ENCODE data around the gene WIPF2.
A peak's percentile ranks its signal among the peaks of the same experiment; 100 is the strongest.

WIPF2 gene

DNA sequence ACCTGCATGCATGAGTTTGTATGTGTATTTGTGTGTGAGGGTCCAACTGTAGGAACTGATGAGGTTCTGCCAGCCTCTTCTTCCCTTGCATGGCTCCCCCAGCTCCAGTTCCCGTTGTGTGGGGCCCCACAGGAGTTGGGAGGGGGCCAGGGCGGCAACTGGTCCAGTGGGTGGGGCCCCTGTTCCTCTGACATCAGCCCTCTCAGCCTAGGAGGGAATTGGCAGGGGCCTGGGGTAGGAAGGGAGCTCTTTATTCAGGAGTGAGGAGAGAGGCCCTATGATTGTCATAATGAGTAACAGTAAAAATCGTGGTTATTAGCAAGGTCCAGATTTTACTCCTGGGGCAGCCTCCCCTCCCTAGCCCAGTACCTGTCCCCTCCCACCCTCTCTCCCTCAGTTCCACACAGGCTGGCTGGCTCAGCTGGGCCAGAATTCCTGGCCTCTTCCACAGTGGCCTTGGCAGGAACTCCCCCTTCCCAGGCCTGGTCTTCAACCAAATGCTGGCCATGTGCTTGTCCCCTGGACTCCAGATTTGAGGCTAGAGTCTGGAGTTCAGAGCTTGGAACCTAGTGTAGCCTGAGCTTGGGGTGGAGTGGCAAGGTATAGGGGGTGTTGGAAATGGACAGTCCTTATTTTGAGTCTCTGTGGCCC is 108.8 kb downstream of the WIPF2 start (continued):
- TF ChIP-seq ZNF48 (tag by site-specific recombination; IDR thresholded peaks at IDR 0.05) = no peak
- TF ChIP-seq SETDB1 (IDR thresholded peaks at IDR 0.05; ENCODE audit: insufficient read length, low read length) = no peak
- TF ChIP-seq ZNF837 (tag by site-specific recombination; IDR thresholded peaks at IDR 0.05) = no peak
- no peak for TF ChIP-seq ZNF202 (tag by site-specific recombination; IDR thresholded peaks at IDR 0.05; ENCODE audit: borderline replicate concordance)
- no peak for TF ChIP-seq ZNF157 (tag by site-specific recombination; IDR thresholded peaks at IDR 0.05)
- no peak for TF ChIP-seq ZBTB8A (tag by site-specific recombination; IDR thresholded peaks at IDR 0.05)
- TF ChIP-seq ZBTB48 (tag by site-specific recombination; IDR thresholded peaks at IDR 0.05) = no peak
- TF ChIP-seq, protein P1, sequence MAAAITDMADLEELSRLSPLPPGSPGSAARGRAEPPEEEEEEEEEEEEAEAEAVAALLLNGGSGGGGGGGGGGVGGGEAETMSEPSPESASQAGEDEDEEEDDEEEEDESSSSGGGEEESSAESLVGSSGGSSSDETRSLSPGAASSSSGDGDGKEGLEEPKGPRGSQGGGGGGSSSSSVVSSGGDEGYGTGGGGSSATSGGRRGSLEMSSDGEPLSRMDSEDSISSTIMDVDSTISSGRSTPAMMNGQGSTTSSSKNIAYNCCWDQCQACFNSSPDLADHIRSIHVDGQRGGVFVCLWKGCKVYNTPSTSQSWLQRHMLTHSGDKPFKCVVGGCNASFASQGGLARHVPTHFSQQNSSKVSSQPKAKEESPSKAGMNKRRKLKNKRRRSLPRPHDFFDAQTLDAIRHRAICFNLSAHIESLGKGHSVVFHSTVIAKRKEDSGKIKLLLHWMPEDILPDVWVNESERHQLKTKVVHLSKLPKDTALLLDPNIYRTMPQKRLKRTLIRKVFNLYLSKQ (tag by site-specific recombination; IDR thresholded peaks at IDR 0.05; ENCODE audit: borderline replicate concordance) = no peak
- no peak for TF ChIP-seq ZNF585B (tag by site-specific recombination; IDR thresholded peaks at IDR 0.05)
- no peak for TF ChIP-seq ZNF629 (tag by site-specific recombination; IDR thresholded peaks at IDR 0.05)
- no peak for TF ChIP-seq ZNF223 (tag by site-specific recombination; IDR thresholded peaks at IDR 0.05)
- no peak for TF ChIP-seq ZFP37 (tag by site-specific recombination; IDR thresholded peaks at IDR 0.05)
- TF ChIP-seq ZNF473 (tag by site-specific recombination; IDR thresholded peaks at IDR 0.05) = no peak
- no peak for TF ChIP-seq ZNF701 (tag by site-specific recombination; IDR thresholded peaks at IDR 0.05)
- TF ChIP-seq ZNF155 (tag by site-specific recombination; IDR thresholded peaks at IDR 0.05) = no peak
- TF ChIP-seq ZNF600 (tag by site-specific recombination; IDR thresholded peaks at IDR 0.05) = 0 out of 2 replicates have a peak, but pooled peaks have one; percentile 27
- peak; percentile 25; the same call in 1 of the 2 replicates for TF ChIP-seq OSR2 (tag by site-specific recombination; IDR thresholded peaks at IDR 0.05)
- no peak for TF ChIP-seq ZNF341 (tag by site-specific recombination; IDR thresholded peaks at IDR 0.05; ENCODE audit: low read depth)
- no peak for TF ChIP-seq ZBTB21 (tag by site-specific recombination; IDR thresholded peaks at IDR 0.05)
- TF ChIP-seq, protein P2, sequence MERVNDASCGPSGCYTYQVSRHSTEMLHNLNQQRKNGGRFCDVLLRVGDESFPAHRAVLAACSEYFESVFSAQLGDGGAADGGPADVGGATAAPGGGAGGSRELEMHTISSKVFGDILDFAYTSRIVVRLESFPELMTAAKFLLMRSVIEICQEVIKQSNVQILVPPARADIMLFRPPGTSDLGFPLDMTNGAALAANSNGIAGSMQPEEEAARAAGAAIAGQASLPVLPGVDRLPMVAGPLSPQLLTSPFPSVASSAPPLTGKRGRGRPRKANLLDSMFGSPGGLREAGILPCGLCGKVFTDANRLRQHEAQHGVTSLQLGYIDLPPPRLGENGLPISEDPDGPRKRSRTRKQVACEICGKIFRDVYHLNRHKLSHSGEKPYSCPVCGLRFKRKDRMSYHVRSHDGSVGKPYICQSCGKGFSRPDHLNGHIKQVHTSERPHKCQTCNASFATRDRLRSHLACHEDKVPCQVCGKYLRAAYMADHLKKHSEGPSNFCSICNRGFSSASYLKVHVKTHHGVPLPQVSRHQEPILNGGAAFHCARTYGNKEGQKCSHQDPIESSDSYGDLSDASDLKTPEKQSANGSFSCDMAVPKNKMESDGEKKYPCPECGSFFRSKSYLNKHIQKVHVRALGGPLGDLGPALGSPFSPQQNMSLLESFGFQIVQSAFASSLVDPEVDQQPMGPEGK (tag by site-specific recombination; IDR thresholded peaks at IDR 0.05) = no peak

DNA sequence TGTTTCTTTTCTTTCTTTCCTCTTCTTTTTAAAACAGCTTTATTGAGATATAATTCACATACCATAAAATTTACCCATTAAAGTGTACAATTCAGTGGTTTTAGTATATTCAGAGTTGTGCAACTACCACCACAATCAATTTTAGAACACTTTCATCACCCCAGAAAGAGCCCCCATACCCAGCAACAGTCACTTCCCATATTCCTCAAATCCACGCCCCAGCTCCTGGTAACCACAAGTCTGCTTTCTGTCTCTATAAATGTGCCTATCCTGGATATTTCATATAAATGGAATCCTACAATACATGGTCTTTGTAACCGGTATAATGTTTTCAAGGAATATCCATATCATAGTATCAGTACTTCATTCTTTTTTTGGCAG is 109.3 kb downstream of the WIPF2 start:
- Histone ChIP-seq H3K27ac (ENCODE audit: extremely low read depth, low read depth, low read length) (no peak overlapping the region), H3K4me1 (ENCODE audit: control insufficient read depth, insufficient read depth, low read length) (peaks cover 13% of the 10 kb centered on the region), H3K9me3 (ENCODE audit: control insufficient read depth, insufficient read depth, low read depth, low read length) (no peaks in the 10 kb centered on the region), H3K4me3 (ENCODE audit: low read depth, low read length) (no peak overlapping the region), H3K36me3 (ENCODE audit: control insufficient read depth in 2 of 2, insufficient read depth in 1 of 2, low read length in 2 of 2) (peaks cover 0 to 23% of the 10 kb centered on the region in 2 experiments; a peak in 2 of 3 replicates)
- 0 out of 2 replicates have a peak, but pooled peaks have one; percentile 23 for TF ChIP-seq ZNF664 (tag by site-specific recombination; IDR thresholded peaks at IDR 0.05)
- TF ChIP-seq ZBTB7A (tag by site-specific recombination; IDR thresholded peaks at IDR 0.05; ENCODE audit: low read depth) = no peak
- ChIA-PET CTCF (interaction anchor here (0.6 to 2.4 kb wide), 6 partner anchors 25 to 1334 kb away, joined by 3 to 10 read pairs (median 4); no protein-coding TSS in a partner anchor), POLR2A (interaction anchor here (0.7 to 1.7 kb wide), 5 partner anchors 10 to 24 kb away, joined by 3 to 10 read pairs (median 3); no protein-coding TSS in a partner anchor)
